Left ventricle myocardium inferior (tissue), 1 donor: ENCODE data around the gene COMMD1. TPM values are rescaled to one million over a fixed set of nuclear protein-coding genes. Genes with fewer than 3 reads are reported as not detected.
"Not testable (repeated sequence)": the region's sequence is repeated elsewhere in the genome, so short reads cannot be mapped to it uniquely, and the experiment has no call there.

Experiments used
- DNase-seq: peaks from one replicate; pipeline ENCODE4 v3.0.0-alpha.2; 2020
- H3K27ac ChIP-seq: fragments of 200-600 bp; replicated peaks from 2 replicates; pipeline ENCODE4 v1.8.0; 2021
- H3K27me3 ChIP-seq: fragments of 200-600 bp; 2 replicates; pipeline ENCODE4 v1.8.0; 2021; ENCODE audit warnings: low read depth
- H3K36me3 ChIP-seq: fragments of 200-600 bp; 2 replicates; pipeline ENCODE4 v1.8.0; 2021
- H3K4me1 ChIP-seq: fragments of 200-600 bp; 2 replicates; pipeline ENCODE4 v1.8.0; 2021
- H3K4me3 ChIP-seq: fragments of 200-600 bp; 2 replicates; pipeline ENCODE4 v1.8.0; 2021; ENCODE audit warnings: mild to moderate bottlenecking, moderate library complexity
- H3K9me3 ChIP-seq: fragments of 200-600 bp; replicated peaks from 2 replicates; pipeline ENCODE4 v1.8.0; 2021
- intact Hi-C: fragments of 100-400 bp; cut with micrococcal nuclease; formaldehyde crosslinking; loops from one replicate; pipeline ENCODE4 v1.11.0; 2022
- total RNA-seq: library from RNA; stranded (reverse); fragmentation: NEBNext Ultra II Directional; extraction: Animal tissue kit (Norgen Biotek cat#: 25700); gene quantifications from one replicate; pipeline ENCODE4 v1.2.1, GENCODE V29; 2021
- TF ChIP-seq, protein P1 (sequence below): fragments of 200-600 bp; IDR thresholded peaks from 2 replicates; pipeline ENCODE4 v1.8.0; 2021; ENCODE audit warnings: antibody characterized with exemption, mild to moderate bottlenecking, borderline replicate concordance
- donor health status: DM: no; HTN: yes; CAD: no; lungs with severe emphysema.

The COMMD1 gene
- total RNA-seq, 1 donor from 2014 or later, result 63.7 TPM

DNA sequence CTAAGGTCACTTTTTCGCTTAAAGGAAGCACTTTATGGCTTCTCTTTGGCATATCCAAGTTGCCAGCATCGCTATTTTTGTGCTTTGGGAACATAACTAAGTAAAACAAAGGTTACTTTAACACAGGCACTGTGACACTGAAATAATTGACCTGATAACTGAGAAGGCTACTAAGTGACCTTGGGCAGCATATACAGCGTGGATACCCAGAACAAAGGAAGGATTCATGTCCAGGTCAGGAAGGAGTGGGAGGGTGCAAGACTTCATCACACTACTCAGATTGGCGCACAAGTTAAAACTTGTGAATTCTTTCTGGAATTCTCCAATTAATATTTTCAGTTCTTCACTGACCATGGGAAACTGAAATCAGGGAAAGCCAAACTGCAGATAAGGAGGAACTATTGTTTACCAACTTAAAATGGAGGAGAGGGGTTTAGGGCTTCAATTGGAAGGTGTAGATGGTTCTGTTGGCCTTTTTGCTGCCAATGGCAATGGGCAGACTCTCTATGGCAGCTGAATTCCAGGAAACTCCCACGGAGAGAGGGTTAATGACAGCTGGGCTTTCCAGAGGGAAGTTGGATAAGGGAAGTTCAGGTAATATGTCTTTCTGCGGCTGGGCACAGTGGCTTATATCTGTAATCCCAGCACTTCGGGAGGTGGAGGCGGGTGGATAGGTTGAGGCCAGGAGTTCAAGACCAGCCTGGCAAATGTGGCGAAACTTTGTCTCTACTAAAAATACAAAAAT is 45.3 kb downstream of the COMMD1 start:
- Histone ChIP-seq H3K4me3 (no peak overlapping the region), H3K4me1 (peaks cover 25% of the 10 kb centered on the region), H3K27ac (peak overlapping the region; percentile 49), H3K27me3 (no peaks in the 10 kb centered on the region), H3K9me3 (peaks cover 6% of the 10 kb centered on the region), H3K36me3 (no peaks in the 10 kb centered on the region)
- no peak for DNase-seq
- intact Hi-C loops, result no loop called here
- TF ChIP-seq, protein P1, sequence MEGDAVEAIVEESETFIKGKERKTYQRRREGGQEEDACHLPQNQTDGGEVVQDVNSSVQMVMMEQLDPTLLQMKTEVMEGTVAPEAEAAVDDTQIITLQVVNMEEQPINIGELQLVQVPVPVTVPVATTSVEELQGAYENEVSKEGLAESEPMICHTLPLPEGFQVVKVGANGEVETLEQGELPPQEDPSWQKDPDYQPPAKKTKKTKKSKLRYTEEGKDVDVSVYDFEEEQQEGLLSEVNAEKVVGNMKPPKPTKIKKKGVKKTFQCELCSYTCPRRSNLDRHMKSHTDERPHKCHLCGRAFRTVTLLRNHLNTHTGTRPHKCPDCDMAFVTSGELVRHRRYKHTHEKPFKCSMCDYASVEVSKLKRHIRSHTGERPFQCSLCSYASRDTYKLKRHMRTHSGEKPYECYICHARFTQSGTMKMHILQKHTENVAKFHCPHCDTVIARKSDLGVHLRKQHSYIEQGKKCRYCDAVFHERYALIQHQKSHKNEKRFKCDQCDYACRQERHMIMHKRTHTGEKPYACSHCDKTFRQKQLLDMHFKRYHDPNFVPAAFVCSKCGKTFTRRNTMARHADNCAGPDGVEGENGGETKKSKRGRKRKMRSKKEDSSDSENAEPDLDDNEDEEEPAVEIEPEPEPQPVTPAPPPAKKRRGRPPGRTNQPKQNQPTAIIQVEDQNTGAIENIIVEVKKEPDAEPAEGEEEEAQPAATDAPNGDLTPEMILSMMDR, result no peak

DNA sequence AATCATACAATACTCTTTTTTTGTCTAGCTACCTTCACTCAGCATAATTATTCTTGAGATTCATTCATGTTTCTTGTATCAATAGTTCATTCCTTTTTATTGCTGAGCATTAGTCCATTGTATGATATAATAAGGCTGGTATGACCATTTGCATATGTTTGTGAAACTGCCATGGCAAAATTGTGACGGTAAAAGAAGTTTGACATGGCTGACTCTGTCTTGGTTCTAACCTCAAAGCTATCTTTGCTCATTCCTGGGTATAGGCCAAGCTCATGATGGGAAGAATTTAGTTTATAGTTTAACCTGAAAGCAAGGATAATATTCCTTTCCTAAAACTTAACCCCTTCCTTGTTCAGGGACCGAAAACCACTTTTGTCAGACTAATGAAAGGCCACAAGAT is 46.4 kb downstream of the COMMD1 start:
- H3K27me3 ChIP-seq, result no peaks in the 10 kb centered on the region
- no peak overlapping the region for H3K4me3 ChIP-seq
- TF ChIP-seq, protein P1, result no peak
- peaks cover 6% of the 10 kb centered on the region for H3K9me3 ChIP-seq
- no peak overlapping the region for H3K27ac ChIP-seq
- H3K36me3 ChIP-seq, result no peaks in the 10 kb centered on the region
- DNase-seq, result no peak
- peaks cover 21% of the 10 kb centered on the region for H3K4me1 ChIP-seq
- intact Hi-C loops, result no loop called here

DNA sequence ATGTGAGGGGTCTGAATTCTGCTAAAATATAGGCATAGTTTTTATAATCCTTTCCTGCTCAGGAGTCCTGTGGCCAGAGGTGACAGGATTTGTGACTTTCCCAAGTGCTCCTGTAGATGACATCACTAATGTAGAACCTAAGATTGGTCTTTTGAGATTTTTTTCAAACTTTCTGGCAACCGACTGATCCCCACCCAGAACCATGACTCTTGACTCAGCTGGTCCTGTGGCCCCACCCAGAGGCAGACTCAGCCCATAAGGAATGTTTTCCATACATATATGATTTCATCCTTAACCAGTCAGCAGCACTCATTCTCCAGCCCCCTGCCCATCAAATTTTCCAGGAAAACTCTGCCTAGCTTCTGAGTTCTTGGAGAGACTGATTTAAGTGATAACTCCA is 46.8 kb downstream of the COMMD1 start:
- no peak overlapping the region for H3K27ac ChIP-seq
- peaks cover 21% of the 10 kb centered on the region for H3K4me1 ChIP-seq
- no peaks in the 10 kb centered on the region for H3K27me3 ChIP-seq
- no peaks in the 10 kb centered on the region for H3K36me3 ChIP-seq
- intact Hi-C loops, result no loop called here
- H3K4me3 ChIP-seq, result no peak overlapping the region
- TF ChIP-seq, protein P1, result no peak
- H3K9me3 ChIP-seq, result peaks cover 6% of the 10 kb centered on the region
- no peak for DNase-seq

DNA sequence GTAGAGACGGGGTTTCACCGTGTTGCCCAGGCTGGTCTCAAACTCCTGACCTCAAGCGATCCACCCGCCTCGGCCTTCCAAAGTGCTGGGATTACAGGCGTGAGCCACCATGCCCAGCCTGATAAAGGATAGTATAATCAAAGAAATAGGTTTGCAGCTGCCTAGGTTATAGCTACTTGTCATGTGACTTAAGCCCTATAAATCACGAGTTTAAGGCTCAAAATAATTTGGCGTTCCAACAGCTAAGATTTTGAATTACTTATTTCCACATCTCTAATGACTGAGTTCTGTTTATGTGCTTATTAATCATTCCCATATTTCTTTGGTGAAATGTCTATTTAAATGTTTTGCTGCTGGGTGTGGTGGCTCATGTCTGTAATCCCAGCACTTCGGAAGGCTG is 49.4 kb downstream of the COMMD1 start:
- intact Hi-C loops, H3K4me3 ChIP-seq, H3K27me3 ChIP-seq, DNase-seq, H3K27ac ChIP-seq, H3K36me3 ChIP-seq: not testable (repeated sequence)
- H3K9me3 ChIP-seq, result peaks cover 14% of the 10 kb centered on the region
- peaks cover 15% of the 10 kb centered on the region for H3K4me1 ChIP-seq

DNA sequence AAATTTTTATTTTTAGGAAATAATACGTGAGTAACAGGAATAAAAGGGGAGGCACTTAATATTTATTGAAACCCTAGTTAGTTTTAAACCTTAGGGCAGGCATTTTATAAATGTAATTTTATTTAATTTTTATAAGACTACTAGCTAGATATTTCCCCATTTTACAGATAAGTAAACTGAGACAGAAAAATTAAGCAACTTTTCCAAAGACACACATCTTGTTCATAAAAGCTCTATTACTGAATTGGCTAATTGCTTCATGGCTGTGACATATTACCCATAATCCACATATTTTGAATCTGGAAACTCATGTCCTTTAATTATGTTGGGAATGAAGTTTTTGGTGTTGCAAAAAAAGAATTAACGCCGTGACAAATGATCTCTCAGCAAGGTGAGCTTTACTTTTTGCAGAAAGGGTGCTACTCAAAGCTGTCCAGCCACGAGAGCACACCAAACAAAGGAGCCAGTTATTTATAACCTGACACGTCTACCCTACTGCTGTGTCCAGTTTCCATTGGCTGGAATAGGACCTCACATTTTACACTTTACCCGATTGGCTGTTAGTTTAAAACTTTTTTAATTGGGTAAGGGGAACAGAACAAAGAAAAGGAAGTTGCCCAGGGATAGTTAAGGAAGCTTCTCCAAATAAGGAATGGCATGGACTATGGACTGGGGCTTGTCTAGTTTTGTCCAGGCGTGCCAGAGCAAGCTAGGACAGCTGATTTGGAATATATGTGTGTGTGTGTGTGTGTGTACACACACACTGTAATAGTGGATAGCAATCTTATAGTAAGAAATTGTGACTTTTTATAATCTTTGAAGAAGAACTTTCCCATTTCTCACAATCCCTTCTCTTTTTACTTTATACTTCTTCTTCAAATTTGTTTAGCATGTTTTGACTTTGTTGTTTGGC is 54.2 kb downstream of the COMMD1 start:
- H3K27me3 ChIP-seq, result no peaks in the 10 kb centered on the region
- peaks cover 5% of the 10 kb centered on the region for H3K4me1 ChIP-seq
- DNase-seq, result no peak
- H3K27ac ChIP-seq, result no peak overlapping the region
- intact Hi-C loops, result no loop called here
- H3K4me3 ChIP-seq, result no peak overlapping the region
- H3K36me3 ChIP-seq, result no peaks in the 10 kb centered on the region
- TF ChIP-seq, protein P1, result no peak
- H3K9me3 ChIP-seq, result peaks cover 14% of the 10 kb centered on the region
